Stimulated activated CD4-positive, alpha-beta T cell treated with anti-CD3 and anti-CD28 coated beads, Interleukin-4, amount 100 ng/mL, for 1 hour (primary cell): ENCODE measurements around the gene EGFLAM.

Experiments used
- DNase-seq: peaks from one replicate; pipeline ENCODE4 v3.0.0-alpha.2; 2020

EGFLAM gene

GRCh38 chr5:38479315-38479904, 221.1 kb downstream of the EGFLAM start:
- no peak for DNase-seq

- DNase-seq, result no peak
Measured at GRCh38 chr5:38483805-38484398, 225.5 kb downstream of the EGFLAM start.

GRCh38 chr5:38494175-38494574, 235.8 kb downstream of the EGFLAM start:
- no peak for DNase-seq

- no peak for DNase-seq
Measured at GRCh38 chr5:38494763-38495162, 236.4 kb downstream of the EGFLAM start.

- no peak for DNase-seq
Measured at GRCh38 chr5:38497946-38498345, 239.6 kb downstream of the EGFLAM start.

GRCh38 chr5:38500573-38501260, 242.4 kb downstream of the EGFLAM start:
- DNase-seq, result no peak

- no peak for DNase-seq
Measured at GRCh38 chr5:38506302-38506701, 247.9 kb downstream of the EGFLAM start.

GRCh38 chr5:38509185-38509584, 250.8 kb downstream of the EGFLAM start:
- no peak for DNase-seq
